ENCODE data around the gene RUNX1.

The RUNX1 gene

GRCh38 chr21:34764715-34765284 is 284.3 kb downstream of the RUNX1 start:
- no peak overlapping the region for H3K27ac ChIP-seq

GRCh38 chr21:34762786-34763185 is 286.3 kb downstream of the RUNX1 start:
- Histone ChIP-seq H3K27ac (no peak overlapping the region), H3K27me3 (peaks cover under 1% of the 10 kb centered on the region), H3K4me1 (ENCODE audit: control insufficient read depth in 1 of 2, insufficient read depth in 1 of 2, low read depth in 1 of 2, low read length in 1 of 2) (no peaks in the 10 kb centered on the region), H3K9me3 (no peaks in the 10 kb centered on the region), H3K4me3 (ENCODE audit: low read depth in 1 of 2, low read length in 1 of 2) (no peak overlapping the region), H3K36me3 (no peaks in the 10 kb centered on the region)
- TF ChIP-seq CTCF (IDR thresholded peaks at IDR 0.05), result no peak

More at GRCh38 chr21:34764715-34765284, 284.3 kb downstream of the RUNX1 start:
- H3K36me3 ChIP-seq, result no peaks in the 10 kb centered on the region
- TF ChIP-seq CTCF (IDR thresholded peaks at IDR 0.05), result no peak
- H3K4me3 ChIP-seq (ENCODE audit: low read depth in 1 of 2, low read length in 1 of 2), result no peak overlapping the region
- H3K27me3 ChIP-seq, result peaks cover 9% of the 10 kb centered on the region
- H3K9me3 ChIP-seq, result no peaks in the 10 kb centered on the region
- no peaks in the 10 kb centered on the region for H3K4me1 ChIP-seq (ENCODE audit: control insufficient read depth in 1 of 2, insufficient read depth in 1 of 2, low read depth in 1 of 2, low read length in 1 of 2)

GRCh38 chr21:34761758-34762330 is 287.3 kb downstream of the RUNX1 start:
- H3K4me3 ChIP-seq (ENCODE audit: low read depth in 1 of 2, low read length in 1 of 2), result no peak overlapping the region
- no peak for TF ChIP-seq CTCF (IDR thresholded peaks at IDR 0.05)
- H3K36me3 ChIP-seq, result no peaks in the 10 kb centered on the region

GRCh38 chr21:34754690-34755647 is 294.1 kb downstream of the RUNX1 start:
- no peak overlapping the region for H3K4me3 ChIP-seq (ENCODE audit: low read depth in 1 of 2, low read length in 1 of 2)
- no peaks in the 10 kb centered on the region for H3K36me3 ChIP-seq
- no peak for TF ChIP-seq CTCF (IDR thresholded peaks at IDR 0.05)
- no peak overlapping the region for H3K27ac ChIP-seq
- H3K9me3 ChIP-seq, result no peaks in the 10 kb centered on the region
- H3K4me1 ChIP-seq (ENCODE audit: control insufficient read depth in 1 of 2, insufficient read depth in 1 of 2, low read depth in 1 of 2, low read length in 1 of 2), result peaks cover 0 to 3% of the 10 kb centered on the region in 2 experiments
- peaks cover 14% of the 10 kb centered on the region for H3K27me3 ChIP-seq

More at GRCh38 chr21:34761758-34762330, 287.3 kb downstream of the RUNX1 start:
- no peaks in the 10 kb centered on the region for H3K9me3 ChIP-seq
- no peaks in the 10 kb centered on the region for H3K27me3 ChIP-seq
- no peak overlapping the region for H3K27ac ChIP-seq
- no peaks in the 10 kb centered on the region for H3K4me1 ChIP-seq (ENCODE audit: control insufficient read depth in 1 of 2, insufficient read depth in 1 of 2, low read depth in 1 of 2, low read length in 1 of 2)

- peaks cover 13% of the 10 kb centered on the region for H3K27me3 ChIP-seq
- no peak overlapping the region for H3K4me3 ChIP-seq (ENCODE audit: low read depth in 1 of 2, low read length in 1 of 2)
- H3K27ac ChIP-seq, result no peak overlapping the region
- no peaks in the 10 kb centered on the region for H3K36me3 ChIP-seq
- TF ChIP-seq CTCF (IDR thresholded peaks at IDR 0.05), result no peak
- H3K4me1 ChIP-seq (ENCODE audit: control insufficient read depth in 1 of 2, insufficient read depth in 1 of 2, low read depth in 1 of 2, low read length in 1 of 2), result peaks cover 7 to 8% of the 10 kb centered on the region in 2 experiments
- no peaks in the 10 kb centered on the region for H3K9me3 ChIP-seq
These were observed 300.2 kb downstream of the RUNX1 start for GRCh38 chr21:34748862-34749261.
